ENCODE data around the gene XRCC1. TPM values are rescaled to one million over a fixed set of nuclear protein-coding genes. Genes with fewer than 3 reads are reported as not detected.
"Not testable (repeated sequence)": the region's sequence is repeated elsewhere in the genome, so short reads cannot be mapped to it uniquely, and the experiment has no call there.

Gene XRCC1
- total RNA-seq, 2 experiments from 2014 or later: 42.5 to 46.1 TPM

DNA sequence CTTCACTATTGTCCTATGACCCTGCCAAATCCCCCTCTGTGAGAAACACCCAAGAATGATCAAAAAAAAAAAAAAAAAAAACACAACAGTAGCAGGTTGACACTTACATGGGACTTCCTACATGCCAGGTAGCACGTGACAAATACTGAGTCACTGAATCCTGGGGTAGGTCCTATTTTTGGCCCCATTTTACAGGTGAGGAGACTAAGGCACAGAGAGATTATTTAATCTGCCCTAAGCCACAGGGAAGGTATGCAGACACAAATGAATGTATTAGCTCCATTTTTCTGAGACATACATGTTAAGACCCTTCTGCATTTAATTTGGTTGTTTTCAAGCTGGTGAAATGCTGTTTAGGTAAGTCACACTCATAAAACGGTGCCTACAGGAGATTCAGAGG lies 26.6 kb downstream of the XRCC1 start:
- POLR2A ChIA-PET: no interaction called here
- no peaks in the 10 kb centered on the region for H3K27me3 Mint-ChIP-seq
- H3K4me1 Mint-ChIP-seq: no peaks in the 10 kb centered on the region
- H3K27ac Mint-ChIP-seq: no peak overlapping the region
- DNase-seq: no peak
- H3K4me3 Mint-ChIP-seq: no peak overlapping the region
- no peaks in the 10 kb centered on the region for H3K9me3 Mint-ChIP-seq
- H3K36me3 Mint-ChIP-seq (ENCODE audit: low read depth): peaks cover 32% of the 10 kb centered on the region
- CTCF ChIA-PET: interaction anchor here (0.7 to 2.2 kb wide), 2 partner anchors 13 to 46 kb away, joined by 3 to 8 read pairs; partner anchors contain the start of gene IRGQ

DNA sequence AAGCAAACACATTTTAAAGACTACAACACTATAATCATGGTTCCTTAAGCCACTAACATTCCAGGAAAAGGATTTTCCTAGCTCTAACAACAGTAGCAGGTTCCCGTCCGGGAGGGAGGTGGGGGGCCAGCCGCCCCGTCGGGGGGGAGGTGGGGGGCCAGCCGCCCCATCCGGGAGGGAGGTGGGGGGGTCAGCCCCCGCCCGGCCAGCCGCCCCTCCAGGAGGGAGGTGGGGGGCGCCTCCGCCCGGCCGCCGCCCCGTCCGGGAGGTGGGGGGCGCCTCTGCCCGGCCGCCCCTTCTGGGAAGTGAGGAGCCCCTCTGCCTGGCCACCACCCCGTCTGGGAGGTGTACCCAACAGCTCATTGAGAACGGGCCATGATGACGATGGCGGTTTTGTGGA lies 27.4 kb downstream of the XRCC1 start:
- CTCF ChIA-PET, H3K27ac Mint-ChIP-seq: not testable (repeated sequence)

DNA sequence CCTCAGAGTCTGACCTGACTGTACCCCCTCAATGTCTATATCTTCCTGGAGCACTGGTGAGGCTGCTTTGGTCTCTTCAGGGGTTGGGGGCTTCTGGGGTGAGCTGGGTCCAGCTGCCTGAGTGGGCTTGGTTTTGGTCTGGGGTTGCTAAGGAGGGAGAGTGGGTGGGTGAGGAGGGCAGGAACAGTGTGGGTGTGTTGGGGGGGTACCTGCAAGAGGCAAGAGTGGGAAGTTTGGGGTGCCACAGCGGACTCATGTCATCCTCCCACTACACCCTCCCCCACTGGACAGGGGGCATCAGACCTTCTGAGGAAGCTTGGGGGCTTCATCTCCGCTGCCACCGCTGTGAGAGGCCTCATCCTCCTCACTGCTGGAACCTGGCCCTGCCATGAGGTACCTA lies 28.7 kb downstream of the XRCC1 start:
- no peaks in the 10 kb centered on the region for H3K4me1 Mint-ChIP-seq
- CTCF ChIA-PET: interaction anchor here (0.8 kb wide), 1 partner anchor 9 kb away, joined by 3 read pairs; no protein-coding TSS in a partner anchor
- no peak overlapping the region for H3K27ac Mint-ChIP-seq
- no peak overlapping the region for H3K4me3 Mint-ChIP-seq
- POLR2A ChIA-PET: no interaction called here
- peaks cover 42% of the 10 kb centered on the region for H3K36me3 Mint-ChIP-seq (ENCODE audit: low read depth)
- H3K27me3 Mint-ChIP-seq: no peaks in the 10 kb centered on the region
- H3K9me3 Mint-ChIP-seq: no peaks in the 10 kb centered on the region
- DNase-seq: no peak

More for the DNA sequence above, 27.4 kb downstream of the XRCC1 start:
- DNase-seq, POLR2A ChIA-PET, H3K27me3 Mint-ChIP-seq, H3K4me3 Mint-ChIP-seq, H3K4me1 Mint-ChIP-seq, H3K9me3 Mint-ChIP-seq: not testable (repeated sequence)
- H3K36me3 Mint-ChIP-seq (ENCODE audit: low read depth): peaks cover 40% of the 10 kb centered on the region

DNA sequence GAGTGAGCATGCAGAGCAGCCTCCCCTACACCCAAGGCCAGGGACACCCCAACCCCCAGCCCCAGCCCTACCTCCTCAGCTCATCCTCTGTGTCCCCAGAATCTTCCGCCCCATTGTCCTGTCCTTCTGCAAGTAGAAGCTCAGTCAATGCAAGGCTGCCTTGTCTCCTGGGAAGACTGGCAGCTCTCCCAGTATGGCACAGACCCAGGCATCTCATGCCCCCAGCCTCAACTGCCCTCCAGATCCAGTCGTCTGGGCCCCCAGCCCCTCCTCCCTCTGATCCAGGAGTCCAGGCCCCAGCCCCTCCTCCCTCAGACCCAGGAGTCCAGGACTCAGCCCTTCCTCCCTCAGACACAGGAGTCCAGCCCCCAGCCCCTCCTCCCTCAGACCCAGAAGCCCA lies 29.3 kb downstream of the XRCC1 start:
- Mint-ChIP-seq H3K27ac (no peak overlapping the region), H3K4me3 (no peak overlapping the region), H3K36me3 (ENCODE audit: low read depth) (peaks cover 42% of the 10 kb centered on the region), H3K9me3 (no peaks in the 10 kb centered on the region), H3K27me3 (no peaks in the 10 kb centered on the region), H3K4me1 (no peaks in the 10 kb centered on the region)
- DNase-seq: no peak
- CTCF ChIA-PET: no interaction called here
- POLR2A ChIA-PET: no interaction called here

DNA sequence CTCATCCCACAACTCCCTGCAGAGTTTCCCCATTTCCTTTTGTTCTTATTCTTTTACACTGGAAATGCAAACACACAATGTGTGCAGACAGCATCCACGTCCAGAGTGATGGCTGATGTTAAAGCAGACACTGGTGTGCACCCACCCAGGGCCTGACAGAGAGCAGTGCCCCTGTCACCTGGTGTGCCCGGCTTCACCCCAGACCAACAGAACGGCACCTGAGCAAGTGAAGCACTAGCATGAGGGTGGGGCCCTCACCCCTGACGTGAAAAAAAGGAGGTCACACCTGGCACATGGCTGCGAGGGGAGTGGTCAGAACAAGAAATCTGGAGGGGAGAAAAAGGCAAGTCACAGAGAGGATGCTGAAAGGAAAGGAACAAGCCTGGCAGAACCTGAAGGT lies 30.1 kb downstream of the XRCC1 start:
- POLR2A ChIA-PET: no interaction called here
- no peak overlapping the region for H3K27ac Mint-ChIP-seq
- no peak overlapping the region for H3K4me3 Mint-ChIP-seq
- CTCF ChIA-PET: interaction anchor here (1.3 kb wide), 1 partner anchor 10 kb away, joined by 6 read pairs; no protein-coding TSS in a partner anchor
- no peaks in the 10 kb centered on the region for H3K4me1 Mint-ChIP-seq
- peaks cover 41% of the 10 kb centered on the region for H3K36me3 Mint-ChIP-seq (ENCODE audit: low read depth)
- no peaks in the 10 kb centered on the region for H3K9me3 Mint-ChIP-seq
- no peaks in the 10 kb centered on the region for H3K27me3 Mint-ChIP-seq
- DNase-seq: no peak

DNA sequence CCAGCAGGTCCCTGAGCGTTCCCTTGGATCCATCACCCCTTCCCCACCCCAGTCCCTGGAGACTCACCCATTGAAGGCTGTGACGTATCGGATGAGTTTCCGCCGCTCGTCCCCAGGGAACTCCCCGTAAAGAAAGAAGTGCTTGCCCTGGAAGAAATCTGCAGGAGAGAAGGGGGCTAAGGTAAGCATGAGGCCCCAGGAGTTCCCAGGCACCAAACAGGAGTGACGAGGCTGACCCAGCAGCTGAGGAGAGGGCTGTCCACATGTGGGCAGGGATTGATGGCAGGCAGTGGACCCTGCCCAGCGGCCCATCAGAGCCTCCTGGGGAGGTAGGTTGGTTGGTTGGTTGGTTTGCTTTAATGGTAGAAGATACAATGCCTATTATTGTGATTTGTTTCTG lies 31.2 kb downstream of the XRCC1 start:
- Mint-ChIP-seq H3K4me3 (no peak overlapping the region), H3K4me1 (no peaks in the 10 kb centered on the region), H3K27ac (no peak overlapping the region), H3K27me3 (no peaks in the 10 kb centered on the region), H3K36me3 (ENCODE audit: low read depth) (peaks cover 46% of the 10 kb centered on the region), H3K9me3 (peaks cover 3% of the 10 kb centered on the region)
- POLR2A ChIA-PET: interaction anchor here (1.0 kb wide), 1 partner anchor 11 kb away, joined by 3 read pairs; no protein-coding TSS in a partner anchor
- CTCF ChIA-PET: interaction anchor here (1.3 kb wide), 1 partner anchor 11 kb away, joined by 6 read pairs; no protein-coding TSS in a partner anchor
- no peak for DNase-seq

DNA sequence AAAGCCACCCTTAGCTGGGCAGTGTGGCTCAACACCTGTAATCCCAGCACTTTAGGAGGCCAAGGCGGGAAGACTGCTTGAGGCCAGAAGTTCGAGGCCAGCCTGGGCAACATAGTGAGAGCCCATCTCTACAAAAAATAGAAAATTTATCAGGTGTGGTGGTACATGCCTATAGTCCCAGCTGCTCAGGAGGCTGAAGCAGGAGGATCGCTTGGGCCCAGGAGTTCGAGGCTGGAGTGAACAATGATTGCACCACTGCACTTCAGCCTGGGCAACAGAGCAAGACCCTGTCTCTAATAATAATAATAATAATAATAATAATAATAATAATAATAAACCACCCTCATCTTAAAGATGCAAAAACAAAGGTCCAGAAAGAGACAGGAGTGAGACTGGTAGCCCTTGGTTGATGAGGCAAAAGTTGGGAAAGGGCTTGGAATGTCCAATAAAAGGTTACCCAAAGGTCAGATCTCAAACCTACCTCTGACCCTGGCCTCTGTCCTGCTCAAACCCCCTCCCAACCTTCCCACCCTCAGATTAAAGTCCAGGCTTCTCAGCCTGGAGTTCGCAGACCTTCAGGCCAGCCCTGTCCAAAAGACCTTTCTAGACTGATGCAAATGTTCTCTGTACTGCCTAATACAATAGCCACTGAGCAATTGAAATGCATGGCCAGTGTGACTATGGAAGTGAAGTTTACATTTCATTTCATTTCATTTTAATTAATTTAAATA lies 33.2 kb downstream of the XRCC1 start:
- H3K27ac Mint-ChIP-seq: no peak overlapping the region
- POLR2A ChIA-PET: no interaction called here
- DNase-seq: no peak
- no peaks in the 10 kb centered on the region for H3K4me1 Mint-ChIP-seq
- peaks cover 62% of the 10 kb centered on the region for H3K36me3 Mint-ChIP-seq (ENCODE audit: low read depth)
- no peak overlapping the region for H3K4me3 Mint-ChIP-seq
- peaks cover 7% of the 10 kb centered on the region for H3K9me3 Mint-ChIP-seq
- CTCF ChIA-PET: interaction anchor here (2.0 kb wide), 1 partner anchor 13 kb away, joined by 5 read pairs; no protein-coding TSS in a partner anchor
- no peaks in the 10 kb centered on the region for H3K27me3 Mint-ChIP-seq

DNA sequence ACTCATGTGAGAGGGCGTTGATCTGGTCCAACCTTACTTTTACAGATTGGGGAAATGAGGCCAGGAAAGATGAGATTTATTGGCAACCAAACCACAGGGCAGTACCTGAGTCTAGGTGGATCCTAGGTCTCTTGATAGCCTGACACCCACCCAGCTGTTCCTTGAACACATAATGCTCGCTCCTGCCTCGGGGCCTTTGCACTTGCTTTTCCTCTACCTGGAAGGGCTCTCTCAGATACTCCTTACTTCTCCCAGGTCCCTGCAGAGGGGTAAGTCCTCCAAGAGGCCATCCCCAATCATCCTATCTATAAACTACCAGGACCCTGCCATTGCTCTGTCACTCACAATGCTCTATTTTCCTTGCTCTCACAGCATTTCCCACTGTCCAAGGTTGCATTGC lies 34.9 kb downstream of the XRCC1 start:
- ChIA-PET POLR2A (no interaction called here), CTCF (no interaction called here)
- H3K27ac Mint-ChIP-seq: no peak overlapping the region
- peaks cover 7% of the 10 kb centered on the region for H3K9me3 Mint-ChIP-seq
- no peak for DNase-seq
- no peaks in the 10 kb centered on the region for H3K27me3 Mint-ChIP-seq
- H3K4me1 Mint-ChIP-seq: peaks cover under 1% of the 10 kb centered on the region
- peaks cover 68% of the 10 kb centered on the region for H3K36me3 Mint-ChIP-seq (ENCODE audit: low read depth)
- H3K4me3 Mint-ChIP-seq: no peak overlapping the region

DNA sequence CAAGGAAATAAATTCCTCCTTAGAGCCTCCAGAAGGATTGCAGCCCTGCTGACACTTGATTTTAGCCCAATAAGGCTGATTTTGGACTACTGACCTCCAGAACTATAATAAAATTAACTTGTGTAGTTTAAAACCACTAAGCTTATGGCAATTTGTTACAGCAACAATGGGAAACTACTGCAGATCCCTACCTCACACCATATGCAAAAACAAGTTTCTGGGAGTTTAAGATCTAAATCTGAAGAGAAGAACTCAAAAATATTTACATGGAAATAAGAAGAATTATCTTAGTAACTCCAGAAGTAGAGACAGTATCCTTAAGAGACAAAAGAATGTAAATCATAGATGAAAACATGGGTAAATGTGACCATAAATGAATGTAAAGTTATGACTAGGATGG lies 36.4 kb downstream of the XRCC1 start:
- no peak overlapping the region for H3K4me3 Mint-ChIP-seq
- DNase-seq: no peak
- peaks cover 5% of the 10 kb centered on the region for H3K4me1 Mint-ChIP-seq
- H3K27ac Mint-ChIP-seq: no peak overlapping the region
- H3K9me3 Mint-ChIP-seq: peaks cover 7% of the 10 kb centered on the region
- ChIA-PET CTCF (interaction anchor here (1.7 kb wide), 1 partner anchor 16 kb away, joined by 5 read pairs; no protein-coding TSS in a partner anchor), POLR2A (interaction anchor here (1.0 kb wide), 1 partner anchor 16 kb away, joined by 3 read pairs; no protein-coding TSS in a partner anchor)
- no peaks in the 10 kb centered on the region for H3K27me3 Mint-ChIP-seq
- H3K36me3 Mint-ChIP-seq (ENCODE audit: low read depth): peaks cover 60% of the 10 kb centered on the region

DNA sequence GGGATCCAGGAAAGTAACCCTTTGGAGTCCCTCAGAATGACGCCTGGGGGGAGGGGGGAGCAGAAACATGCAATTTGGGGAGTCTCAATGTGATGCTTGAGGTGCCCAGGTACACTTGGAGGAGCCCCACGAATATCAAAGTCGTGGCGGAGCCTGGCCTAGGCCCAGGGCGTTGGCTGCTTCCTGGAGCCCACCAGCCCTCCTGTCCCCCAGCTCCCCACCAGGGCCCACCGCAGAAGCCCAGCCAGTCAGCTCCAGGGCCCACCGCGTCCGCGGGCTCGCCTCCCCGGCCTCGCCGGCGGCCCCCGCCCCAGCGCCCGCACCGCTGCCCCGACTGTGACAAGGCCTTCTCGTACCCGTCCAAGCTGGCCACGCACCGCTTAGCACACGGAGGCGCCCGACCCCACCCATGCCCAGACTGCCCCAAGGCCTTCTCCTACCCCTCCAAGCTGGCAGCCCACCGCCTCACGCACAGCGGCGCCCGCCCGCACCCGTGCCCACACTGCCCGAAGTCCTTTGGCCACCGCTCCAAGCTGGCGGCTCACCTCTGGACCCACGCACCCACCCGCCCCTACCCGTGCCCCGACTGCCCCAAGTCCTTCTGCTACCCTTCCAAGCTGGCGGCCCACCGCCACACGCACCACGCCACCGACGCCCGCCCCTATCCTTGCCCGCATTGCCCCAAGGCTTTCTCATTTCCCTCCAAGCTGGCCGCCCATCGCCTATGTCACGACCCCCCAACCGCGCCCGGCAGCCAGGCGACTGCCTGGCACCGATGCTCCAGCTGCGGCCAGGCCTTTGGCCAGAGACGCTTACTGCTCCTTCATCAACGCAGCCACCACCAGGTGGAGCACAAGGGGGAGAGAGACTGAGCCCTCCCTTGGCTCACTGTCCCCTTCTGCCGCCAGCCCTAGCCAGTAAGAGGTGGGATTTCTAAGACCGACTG lies 40.2 kb downstream of the XRCC1 start:
- Mint-ChIP-seq H3K4me1 (peaks cover 23% of the 10 kb centered on the region), H3K4me3 (no peak overlapping the region), H3K27me3 (no peaks in the 10 kb centered on the region), H3K9me3 (peaks cover 7% of the 10 kb centered on the region), H3K36me3 (ENCODE audit: low read depth) (peaks cover 32% of the 10 kb centered on the region), H3K27ac (peak overlapping the region; percentile 37)
- ChIA-PET CTCF (interaction anchor here (0.5 to 3.5 kb wide), 8 partner anchors 10 to 159 kb away, joined by 3 to 29 read pairs (median 4); partner anchors contain the start of genes IRGQ and ZNF576), POLR2A (interaction anchor here (1.1 to 1.6 kb wide), 3 partner anchors 10 to 36 kb away, joined by 3 to 5 read pairs (median 4); no protein-coding TSS in a partner anchor)
- DNase-seq: peak; percentile 30

DNA sequence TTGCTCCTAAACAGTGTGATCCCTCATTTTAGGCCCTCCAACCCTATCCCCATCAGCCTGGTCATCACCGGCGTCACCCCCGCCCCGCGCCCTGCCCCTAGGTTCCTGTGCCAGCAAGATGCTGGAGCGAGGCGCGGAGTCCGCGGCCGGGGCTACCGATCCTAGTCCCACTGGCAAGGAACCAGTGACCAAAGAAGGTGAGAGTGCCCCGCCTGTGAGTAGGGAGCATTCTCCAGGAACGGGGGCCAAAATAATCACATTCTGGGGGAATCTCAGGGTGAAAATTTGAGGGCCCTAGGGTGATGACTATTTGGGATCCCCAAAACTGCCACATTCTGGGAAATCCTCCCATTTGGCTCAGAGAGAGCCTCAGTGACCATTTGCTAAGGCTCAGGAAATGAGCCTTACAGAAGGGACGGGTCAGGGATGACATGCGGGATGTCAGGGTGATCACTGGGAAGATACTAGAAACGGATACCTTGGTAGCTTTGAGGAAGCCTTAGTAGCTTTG lies 41.0 kb downstream of the XRCC1 start:
- Mint-ChIP-seq H3K36me3 (ENCODE audit: low read depth) (peaks cover 26% of the 10 kb centered on the region), H3K4me3 (peak overlapping the region; percentile 86), H3K4me1 (peaks cover 23% of the 10 kb centered on the region), H3K27me3 (no peaks in the 10 kb centered on the region), H3K9me3 (peaks cover 7% of the 10 kb centered on the region), H3K27ac (peak overlapping the region; percentile 98)
- POLR2A ChIA-PET: interaction anchor here (0.6 to 3.0 kb wide), 8 partner anchors 9 to 134 kb away, joined by 3 to 27 read pairs (median 6); partner anchors contain the start of genes IRGQ, PHLDB3, PINLYP and XRCC1
- DNase-seq: no peak
- CTCF ChIA-PET: interaction anchor here (1.4 to 3.7 kb wide), 7 partner anchors 10 to 71 kb away, joined by 3 to 27 read pairs (median 19); no protein-coding TSS in a partner anchor

DNA sequence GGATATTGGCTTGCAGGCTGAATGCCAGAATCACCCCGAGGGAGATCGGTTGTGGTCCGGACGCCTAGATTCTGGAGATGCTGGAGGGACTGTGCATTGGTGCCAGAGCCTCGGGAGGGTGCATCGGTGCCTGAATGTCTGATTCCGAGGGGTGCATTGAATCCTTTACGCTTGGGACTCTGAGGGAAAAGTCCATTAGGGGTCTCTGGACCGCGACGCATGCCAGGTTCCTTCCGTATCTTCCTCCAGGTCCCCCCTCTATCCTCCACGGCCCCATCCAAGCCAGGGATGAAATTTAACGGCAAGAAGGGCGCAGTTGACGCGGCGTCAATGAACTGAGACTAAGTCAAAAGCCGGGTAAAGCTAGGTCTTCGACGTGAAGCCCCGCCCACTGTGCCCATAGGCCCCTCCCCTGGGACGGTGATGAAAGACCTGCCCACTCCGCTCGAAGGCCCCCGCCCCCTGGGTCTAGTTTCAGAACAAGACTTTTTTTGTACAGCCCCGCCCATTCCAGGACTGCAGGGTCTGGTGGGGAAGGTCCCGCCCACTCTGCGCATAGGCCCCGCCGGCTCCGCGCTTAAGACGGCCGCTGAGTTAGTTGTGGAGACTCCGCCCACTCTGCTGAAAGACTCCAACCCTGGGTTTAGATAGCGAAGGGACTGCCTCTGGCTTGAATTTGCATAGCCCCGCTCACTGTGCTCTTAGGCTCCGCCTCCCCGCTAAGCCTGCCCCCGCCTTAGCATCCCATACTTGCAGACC lies 41.6 kb downstream of the XRCC1 start:
- H3K4me1 Mint-ChIP-seq: peaks cover 23% of the 10 kb centered on the region
- POLR2A ChIA-PET: interaction anchor here (0.6 to 3.0 kb wide), 16 partner anchors 9 to 220 kb away, joined by 3 to 27 read pairs (median 4); partner anchors contain the start of genes IRGQ, PHLDB3, PINLYP and SMG9

More for the DNA sequence above, 41.6 kb downstream of the XRCC1 start:
- Mint-ChIP-seq H3K36me3 (ENCODE audit: low read depth) (peaks cover 20% of the 10 kb centered on the region), H3K27me3 (no peaks in the 10 kb centered on the region), H3K9me3 (peaks cover 4% of the 10 kb centered on the region), H3K4me3 (peak overlapping the region; percentile 86), H3K27ac (peak overlapping the region; percentile 98)
- peak; percentile 95 for DNase-seq
- CTCF ChIA-PET: interaction anchor here (0.6 to 3.7 kb wide), 10 partner anchors 9 to 192 kb away, joined by 3 to 27 read pairs (median 5); partner anchors contain the start of gene PLAUR
